ENCODE results near the gene SIPA1L3. TPM values are rescaled to one million over a fixed set of nuclear protein-coding genes. Genes with fewer than 3 reads are reported as not detected.

Gene SIPA1L3
- total and polyA plus RNA-seq, 9 of the 15 experiments (the other 6 are each of a cell fraction or from before 2014, with no cell fraction given), result 0.01 to 6.1 (median 2.5) TPM

DNA sequence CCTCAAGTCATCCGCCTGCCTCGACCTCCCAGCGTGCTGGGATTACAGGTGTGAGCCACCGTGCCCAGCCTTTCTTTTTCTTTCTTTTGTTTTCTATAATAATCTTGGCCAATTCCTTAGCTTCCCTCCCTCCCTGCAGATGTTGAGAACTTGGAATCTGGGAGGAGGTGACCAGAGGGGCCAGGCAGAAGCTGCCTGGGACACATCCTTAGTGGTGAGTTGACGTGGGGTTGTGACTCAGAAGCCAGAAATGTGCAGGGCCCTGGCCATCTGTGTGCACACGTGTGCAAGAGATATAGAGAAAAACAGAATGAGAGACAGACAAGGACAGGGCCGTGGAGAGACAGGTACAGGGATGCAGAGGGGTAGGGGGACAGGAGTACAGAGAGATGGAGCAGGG is 154.3 kb downstream of the SIPA1L3 start:
- Histone ChIP-seq H4K20me1 (replicated peaks; ENCODE audit: control insufficient read depth, insufficient read depth, low read length) (0 out of 2 replicates have a peak, but pooled peaks cover 3% of the 10 kb centered on the region), H3K9me1 (ENCODE audit: control insufficient read depth, insufficient read depth, low read length) (no peaks in the 10 kb centered on the region), H3K27ac (ENCODE audit: extremely low read depth, low read depth, low read length) (no peak overlapping the region), H3K9ac (ENCODE audit: insufficient read depth in 1 of 2, low read depth in 2 of 2, low read length in 2 of 2) (no peak overlapping the region), H3K4me1 (replicated peaks in 1 of 2; ENCODE audit: control insufficient read depth in 2 of 2, insufficient read depth in 2 of 2, low read length in 2 of 2) (peaks cover 0 to 5% of the 10 kb centered on the region in 2 experiments; a peak in 1 of 5 replicates), H3K4me2 (ENCODE audit: insufficient read depth, low read length) (no peak overlapping the region), H3K36me3 (ENCODE audit: control insufficient read depth, insufficient read depth, low read length) (no peaks in the 10 kb centered on the region), H3K9me3 (replicated peaks; ENCODE audit: control insufficient read depth, insufficient read depth, low read depth, low read length) (no peaks in the 10 kb centered on the region), H2AFZ (ENCODE audit: low read depth, low read length) (no peak overlapping the region), H3K4me3 (no peak overlapping the region), H3K79me2 (ENCODE audit: control insufficient read depth, insufficient read depth, low read length) (no peaks in the 10 kb centered on the region), H3K27me3 (ENCODE audit: control insufficient read depth in 2 of 2, insufficient read depth in 2 of 2, low read length in 2 of 2) (peaks cover 0 to 5% of the 10 kb centered on the region in 2 experiments; a peak in 1 of 5 replicates)
- in situ Hi-C loops (cut with MboI) (no loop called here), intact Hi-C loops (cut with micrococcal nuclease) (no loop called here)
- ATAC-seq, result no peak
- no peak for FAIRE-seq
- BruUV-seq (replicated peaks), result no TSS peak
- no peak for DNase-seq (ENCODE audit: extremely low read depth in 1 of 4, low spot score in 3 of 4)
- 14% methylated on average over 6 of the region's 7 CpGs for WGBS (ENCODE audit: insufficient coverage, low coverage, missing lambda C conversion rate)
- TF ChIP-seq FOS (IDR thresholded peaks at IDR 0.05; ENCODE audit: extremely low read depth, insufficient read length) (no peak), ERF (CRISPR knock-in tag; IDR thresholded peaks at IDR 0.05) (no peak), NR2F6 (CRISPR knock-in tag; IDR thresholded peaks at IDR 0.05) (no peak), CSDE1 (IDR thresholded peaks at IDR 0.05) (no peak), HIVEP1 (CRISPR knock-in tag; IDR thresholded peaks at IDR 0.05) (no peak), NFXL1 (CRISPR knock-in tag; IDR thresholded peaks at IDR 0.05) (no peak), NFYB (IDR thresholded peaks at IDR 0.05; ENCODE audit: extremely low read depth, insufficient read length) (no peak)
- TF ChIP-seq, protein P1, sequence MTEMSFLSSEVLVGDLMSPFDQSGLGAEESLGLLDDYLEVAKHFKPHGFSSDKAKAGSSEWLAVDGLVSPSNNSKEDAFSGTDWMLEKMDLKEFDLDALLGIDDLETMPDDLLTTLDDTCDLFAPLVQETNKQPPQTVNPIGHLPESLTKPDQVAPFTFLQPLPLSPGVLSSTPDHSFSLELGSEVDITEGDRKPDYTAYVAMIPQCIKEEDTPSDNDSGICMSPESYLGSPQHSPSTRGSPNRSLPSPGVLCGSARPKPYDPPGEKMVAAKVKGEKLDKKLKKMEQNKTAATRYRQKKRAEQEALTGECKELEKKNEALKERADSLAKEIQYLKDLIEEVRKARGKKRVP (CRISPR knock-in tag; IDR thresholded peaks at IDR 0.05), result no peak
- TF ChIP-seq, protein P2, sequence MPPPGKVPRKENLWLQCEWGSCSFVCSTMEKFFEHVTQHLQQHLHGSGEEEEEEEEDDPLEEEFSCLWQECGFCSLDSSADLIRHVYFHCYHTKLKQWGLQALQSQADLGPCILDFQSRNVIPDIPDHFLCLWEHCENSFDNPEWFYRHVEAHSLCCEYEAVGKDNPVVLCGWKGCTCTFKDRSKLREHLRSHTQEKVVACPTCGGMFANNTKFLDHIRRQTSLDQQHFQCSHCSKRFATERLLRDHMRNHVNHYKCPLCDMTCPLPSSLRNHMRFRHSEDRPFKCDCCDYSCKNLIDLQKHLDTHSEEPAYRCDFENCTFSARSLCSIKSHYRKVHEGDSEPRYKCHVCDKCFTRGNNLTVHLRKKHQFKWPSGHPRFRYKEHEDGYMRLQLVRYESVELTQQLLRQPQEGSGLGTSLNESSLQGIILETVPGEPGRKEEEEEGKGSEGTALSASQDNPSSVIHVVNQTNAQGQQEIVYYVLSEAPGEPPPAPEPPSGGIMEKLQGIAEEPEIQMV (tag; conservative IDR thresholded peaks at IDR 0.05; ENCODE audit: low read depth), result no peak
- CTCF ChIA-PET (ENCODE audit: low intra/inter-chr PET ratio), result no interaction called here
- POLR2A ChIA-PET, result no interaction called here

Data from K562 (cell line).